NCI-H1436 (cell line): ENCODE results near the gene FNDC3B.

ENCODE experiments used
- DNase-seq: peaks from one replicate; lab custom pipeline; 2025; lab: John Stamatoyannopoulos, UW

The FNDC3B gene

GRCh38 chr3:172151651-172152649, 112.6 kb downstream of the FNDC3B start:
- no peak for DNase-seq

GRCh38 chr3:172152874-172153273, 113.5 kb downstream of the FNDC3B start:
- DNase-seq = no peak

- DNase-seq = no peak
Measured at GRCh38 chr3:172153335-172153861, 114.0 kb downstream of the FNDC3B start.

GRCh38 chr3:172154768-172155664, 115.6 kb downstream of the FNDC3B start:
- no peak for DNase-seq

GRCh38 chr3:172155897-172156585, 116.7 kb downstream of the FNDC3B start:
- no peak for DNase-seq

- no peak for DNase-seq
Measured at GRCh38 chr3:172156586-172156955, 117.2 kb downstream of the FNDC3B start.

- no peak for DNase-seq
Measured at GRCh38 chr3:172157564-172158258, 118.3 kb downstream of the FNDC3B start.

GRCh38 chr3:172158741-172159140, 119.4 kb downstream of the FNDC3B start:
- DNase-seq = no peak

GRCh38 chr3:172159376-172159775, 120.0 kb downstream of the FNDC3B start:
- DNase-seq = no peak

GRCh38 chr3:172159962-172160538, 120.7 kb downstream of the FNDC3B start:
- no peak for DNase-seq

- DNase-seq = no peak
Measured at GRCh38 chr3:172161133-172161789, 121.9 kb downstream of the FNDC3B start.

GRCh38 chr3:172161959-172162358, 122.6 kb downstream of the FNDC3B start:
- DNase-seq = no peak

- no peak for DNase-seq
Measured at GRCh38 chr3:172163320-172163719, 123.9 kb downstream of the FNDC3B start.

- DNase-seq = no peak
Measured at GRCh38 chr3:172164620-172165362, 125.4 kb downstream of the FNDC3B start.

- no peak for DNase-seq
Measured at GRCh38 chr3:172166261-172166660, 126.9 kb downstream of the FNDC3B start.

GRCh38 chr3:172166890-172167289, 127.5 kb downstream of the FNDC3B start:
- DNase-seq = no peak

GRCh38 chr3:172167892-172168648, 128.7 kb downstream of the FNDC3B start:
- DNase-seq = no peak

- DNase-seq = no peak
Measured at GRCh38 chr3:172170073-172170709, 130.8 kb downstream of the FNDC3B start.
